Gastrocnemius medialis (tissue), 4 donors: Measurements from ENCODE around the gene LRRC8A. TPM values are rescaled to one million over a fixed set of nuclear protein-coding genes. Genes with fewer than 3 reads are reported as not detected.

Experiments
- ATAC-seq, 2 donors: fragments of 150-250 bp; one replicate each; pipeline ENCODE4 v1.9.1; 2016
- DNase-seq, 2 donors: peaks; one replicate each; pipeline ENCODE4 v3.0.0-alpha.2; 2019
- H3K27ac ChIP-seq, 4 donors: fragments of 200-600 bp; sonication (generic); 1 replicate in 1 of 4; 2 replicates in 3 of 4; pipeline ENCODE4 v1.5.1; 2016 to 2018; ENCODE audit warnings: mild to moderate bottlenecking in 2 of 4, moderate library complexity in 1 of 4
- H3K27me3 ChIP-seq, 3 donors: fragments of 200-600 bp; sonication (generic) in 2 of 3; 1 replicate in 1 of 3; 2 replicates in 2 of 3; pipeline versions ENCODE4 v1.5.1 to v1.6.0; 2016 to 2019; ENCODE audit warnings: mild to moderate bottlenecking in 1 of 3, moderate library complexity in 1 of 3
- H3K36me3 ChIP-seq, 2 donors: fragments of 200-600 bp; sonication (generic) in 1 of 2; one replicate each; pipeline ENCODE4 v1.5.1; 2017 to 2018
- H3K4me1 ChIP-seq, 2 donors: fragments of 200-600 bp; sonication (generic) in 1 of 2; one replicate each; pipeline ENCODE4 v1.5.1; 2016 to 2017; ENCODE audit warnings: mild to moderate bottlenecking in 2 of 2
- H3K4me3 ChIP-seq, 4 donors: fragments of 200-600 bp; sonication (generic) in 3 of 4; 1 replicate in 1 of 4; 2 replicates in 3 of 4; pipeline ENCODE4 v1.5.1; 2016 to 2019; ENCODE audit warnings: mild to moderate bottlenecking in 2 of 4
- H3K9me3 ChIP-seq, 3 donors: fragments of 200-600 bp; sonication (generic) in 2 of 3; 1 replicate in 1 of 3; 2 replicates in 2 of 3; pipeline ENCODE4 v1.5.1; 2016 to 2019
- POLR2A ChIP-seq, 2 donors: fragments of 450-650 bp; IDR thresholded peaks; one replicate each; pipeline ENCODE4 v1.6.1; 2017; ENCODE audit warnings: antibody characterized with exemption in 2 of 2, mild to moderate bottlenecking in 2 of 2, moderate library complexity in 2 of 2
- in situ Hi-C, 4 donors: fragments of 200-750 bp; cut with MboI; loops; one replicate each; pipeline versions ENCODE4 v1.15.0 to v1.8.0; 2017; ENCODE audit warnings: low sequenced_read_pairs in 4 of 4
- intact Hi-C: fragments of 100-400 bp; cut with DNase I; formaldehyde crosslinking; loops from one replicate; pipeline ENCODE4 v1.15.1; 2023; ENCODE audit warnings: low total_unique reads
- total RNA-seq, 4 donors: library from RNA; depleted of rRNA; stranded (reverse); fragments of >200 nt; gene quantifications; one replicate each; pipeline versions ENCODE4 v1.1.0 to v1.2.3, GENCODE V29; 2016
- TF ChIP-seq, protein P1 (sequence below), 5 experiments: fragments of 450-650 bp in 3 of 5; fragments of 200-600 bp in 2 of 5; sonication (generic) in 2 of 5; IDR thresholded peaks in 4 of 5; conservative IDR thresholded peaks in 1 of 5; 1 replicate in 4 of 5; 2 replicates in 1 of 5; pipeline ENCODE4 v1.5.1; 2016 to 2019; ENCODE audit warnings: antibody characterized with exemption in 5 of 5, mild to moderate bottlenecking in 3 of 5, moderate library complexity in 3 of 5

The LRRC8A gene
- total RNA-seq, 4 donors from 2014 or later = 24.4 to 28.4 (median 27.0) TPM

DNA sequence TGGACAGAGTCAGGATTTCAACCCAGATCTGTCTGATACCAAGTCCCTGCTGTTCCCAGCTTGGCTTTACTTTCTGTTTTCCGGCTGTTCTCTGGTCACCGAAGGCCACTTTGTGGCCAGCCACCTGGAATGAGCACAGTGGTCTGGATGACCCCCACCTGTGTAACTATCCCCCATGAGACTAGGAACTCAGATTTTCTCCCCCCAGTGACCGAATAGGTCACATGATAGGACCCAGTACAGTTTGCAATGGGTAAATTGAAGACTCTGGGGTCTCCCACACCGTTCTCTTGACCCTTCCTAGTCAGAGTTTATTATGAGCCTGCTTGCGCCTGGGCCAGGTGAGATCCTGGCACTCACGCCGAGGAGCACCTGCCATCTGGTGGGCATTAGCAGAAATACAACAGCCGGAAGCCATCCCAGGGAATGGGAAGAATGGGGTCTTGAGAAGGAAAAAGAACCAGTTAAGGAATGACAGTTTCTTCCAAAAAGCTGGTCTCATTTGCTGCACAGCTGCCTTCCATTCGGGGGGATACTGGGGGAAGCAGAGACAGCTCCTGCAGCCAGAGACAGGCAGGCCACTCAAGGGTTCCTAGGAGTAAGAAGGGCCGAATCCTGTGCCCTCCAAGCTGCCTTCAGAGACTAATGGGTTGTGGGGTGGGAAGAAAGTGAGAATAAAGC, 45.9 kb downstream of the LRRC8A start:
- Histone ChIP-seq H3K36me3 (no peaks in the 10 kb centered on the region), H3K4me1 (peaks cover 7 to 10% of the 10 kb centered on the region in 2 donors), H3K4me3 (no peak overlapping the region), H3K27ac (peak overlapping the region in 3 of 4 donors; percentile 32 to 44 (median 33)), H3K27me3 (no peaks in the 10 kb centered on the region), H3K9me3 (no peaks in the 10 kb centered on the region)
- peak in 1 of 2 donors; percentile 50 for DNase-seq
- in situ Hi-C loops (loop anchor here (5.0 kb wide), 2 partner anchors 66 to 71 kb away; no protein-coding TSS in a partner anchor), intact Hi-C loops (loop anchor here (1.0 kb wide), 2 partner anchors 65 to 76 kb away; no protein-coding TSS in a partner anchor)
- ATAC-seq = peak; percentile 68 to 81
- TF ChIP-seq POLR2A (IDR thresholded peaks at IDR 0.05) = no peak
- TF ChIP-seq, protein P1, sequence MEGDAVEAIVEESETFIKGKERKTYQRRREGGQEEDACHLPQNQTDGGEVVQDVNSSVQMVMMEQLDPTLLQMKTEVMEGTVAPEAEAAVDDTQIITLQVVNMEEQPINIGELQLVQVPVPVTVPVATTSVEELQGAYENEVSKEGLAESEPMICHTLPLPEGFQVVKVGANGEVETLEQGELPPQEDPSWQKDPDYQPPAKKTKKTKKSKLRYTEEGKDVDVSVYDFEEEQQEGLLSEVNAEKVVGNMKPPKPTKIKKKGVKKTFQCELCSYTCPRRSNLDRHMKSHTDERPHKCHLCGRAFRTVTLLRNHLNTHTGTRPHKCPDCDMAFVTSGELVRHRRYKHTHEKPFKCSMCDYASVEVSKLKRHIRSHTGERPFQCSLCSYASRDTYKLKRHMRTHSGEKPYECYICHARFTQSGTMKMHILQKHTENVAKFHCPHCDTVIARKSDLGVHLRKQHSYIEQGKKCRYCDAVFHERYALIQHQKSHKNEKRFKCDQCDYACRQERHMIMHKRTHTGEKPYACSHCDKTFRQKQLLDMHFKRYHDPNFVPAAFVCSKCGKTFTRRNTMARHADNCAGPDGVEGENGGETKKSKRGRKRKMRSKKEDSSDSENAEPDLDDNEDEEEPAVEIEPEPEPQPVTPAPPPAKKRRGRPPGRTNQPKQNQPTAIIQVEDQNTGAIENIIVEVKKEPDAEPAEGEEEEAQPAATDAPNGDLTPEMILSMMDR (IDR thresholded peaks at IDR 0.05 in 4 of 5, conservative IDR thresholded peaks at IDR 0.05 in 1 of 5) = peak; percentile 75 to 93 (median 91)

DNA sequence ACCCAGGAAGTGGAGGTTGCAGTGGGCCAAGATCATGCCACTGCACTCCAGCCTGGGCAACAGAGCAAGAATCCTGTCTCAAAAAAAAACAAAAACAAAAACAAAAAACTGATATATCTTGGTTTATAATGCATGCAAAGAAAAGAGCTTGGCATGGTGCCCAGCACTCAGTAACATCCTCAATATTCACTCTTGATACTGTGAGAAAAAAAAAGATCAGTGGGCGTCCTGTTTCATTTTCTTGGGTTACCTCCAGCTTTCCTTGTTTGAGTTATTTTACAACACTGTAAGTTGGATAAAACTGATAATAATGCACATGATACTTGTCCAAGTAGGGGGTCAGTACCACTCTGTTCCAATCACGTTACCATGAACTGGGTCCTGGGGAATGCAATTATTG, 46.7 kb downstream of the LRRC8A start:
- Histone ChIP-seq H3K9me3 (no peaks in the 10 kb centered on the region), H3K4me3 (no peak overlapping the region), H3K36me3 (no peaks in the 10 kb centered on the region), H3K27me3 (no peaks in the 10 kb centered on the region), H3K4me1 (peaks cover 7% of the 10 kb centered on the region in 2 donors), H3K27ac (no peak overlapping the region)
- no peak for ATAC-seq
- TF ChIP-seq, protein P1 (IDR thresholded peaks at IDR 0.05 in 4 of 5, conservative IDR thresholded peaks at IDR 0.05 in 1 of 5) = no peak
- TF ChIP-seq POLR2A (IDR thresholded peaks at IDR 0.05) = no peak
- intact Hi-C loops = loop anchor here (1.0 kb wide), 2 partner anchors 65 to 76 kb away; no protein-coding TSS in a partner anchor
- DNase-seq = no peak
- in situ Hi-C loops = loop anchor here (5.0 kb wide), 2 partner anchors 66 to 71 kb away; no protein-coding TSS in a partner anchor

DNA sequence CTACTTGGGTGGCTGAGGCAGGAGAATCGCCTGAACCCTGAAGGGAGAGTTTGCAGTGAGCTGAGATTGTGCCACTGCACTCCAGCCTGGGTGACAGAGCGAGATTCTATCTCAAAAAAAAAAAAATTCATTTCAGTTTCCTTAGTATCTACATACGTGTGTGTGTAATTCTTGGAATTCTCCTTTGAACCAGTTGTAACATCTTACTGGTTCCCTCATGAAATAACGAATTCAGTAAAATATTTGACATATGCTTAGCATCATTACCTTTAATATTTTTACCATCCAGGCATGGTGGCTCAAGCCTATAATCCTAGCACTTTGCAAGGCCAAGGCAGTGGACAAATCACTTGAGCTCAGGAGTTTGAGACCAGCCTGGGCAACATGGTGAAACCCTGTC, 47.6 kb downstream of the LRRC8A start:
- ATAC-seq = no peak
- no peak overlapping the region for H3K4me3 ChIP-seq
- no peak overlapping the region for H3K27ac ChIP-seq
- H3K4me1 ChIP-seq = peaks cover 7% of the 10 kb centered on the region in 2 donors
- TF ChIP-seq, protein P1 (IDR thresholded peaks at IDR 0.05 in 4 of 5, conservative IDR thresholded peaks at IDR 0.05 in 1 of 5) = no peak
- TF ChIP-seq POLR2A (IDR thresholded peaks at IDR 0.05) = no peak
- no peaks in the 10 kb centered on the region for H3K27me3 ChIP-seq
- in situ Hi-C loops (loop anchor here (5.0 kb wide), 2 partner anchors 67 to 72 kb away; no protein-coding TSS in a partner anchor), intact Hi-C loops (no loop called here)
- no peak for DNase-seq
- H3K36me3 ChIP-seq = no peaks in the 10 kb centered on the region
- no peaks in the 10 kb centered on the region for H3K9me3 ChIP-seq

DNA sequence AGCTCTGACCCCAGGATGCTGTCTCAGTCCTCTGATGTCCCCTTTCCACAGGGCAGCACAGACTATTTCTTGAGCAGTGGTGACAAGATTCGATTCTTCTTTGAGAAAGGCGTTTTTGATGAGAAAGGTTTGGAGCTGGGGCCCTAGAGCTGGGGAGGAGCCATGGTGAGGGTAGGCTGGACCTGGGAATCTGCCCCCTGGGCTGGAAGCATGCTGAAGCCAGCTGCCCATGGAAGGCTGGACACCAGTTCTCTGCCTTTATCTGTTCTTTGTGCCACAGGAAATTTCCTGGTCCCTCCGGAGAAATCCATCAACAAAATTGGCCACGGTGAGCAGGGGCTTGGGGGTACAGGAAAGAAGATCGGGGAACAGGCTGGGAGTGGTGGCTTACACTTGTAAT, 51.8 kb downstream of the LRRC8A start:
- ATAC-seq (no peak), DNase-seq (no peak)
- Histone ChIP-seq H3K27me3 (no peaks in the 10 kb centered on the region), H3K4me3 (no peak overlapping the region), H3K27ac (no peak overlapping the region), H3K4me1 (no peaks in the 10 kb centered on the region), H3K9me3 (no peaks in the 10 kb centered on the region), H3K36me3 (no peaks in the 10 kb centered on the region)
- intact Hi-C loops = no loop called here
- TF ChIP-seq POLR2A (IDR thresholded peaks at IDR 0.05) = no peak
- TF ChIP-seq, protein P1 (IDR thresholded peaks at IDR 0.05 in 4 of 5, conservative IDR thresholded peaks at IDR 0.05 in 1 of 5) = no peak
- in situ Hi-C loops = no loop called here
